ENCODE data around the gene JAG2. TPM values are rescaled to one million over a fixed set of nuclear protein-coding genes. Genes with fewer than 3 reads are reported as not detected.

The JAG2 gene
- total RNA-seq, 1 experiment from 2014 or later = 85.9 TPM

- peaks cover 73% of the 10 kb centered on the region for H3K79me2 ChIP-seq (ENCODE audit: insufficient read depth, low read length)
These were observed 3.4 kb downstream of the JAG2 start for GRCh38 chr14:105165134-105165704.

More at GRCh38 chr14:105165134-105165704, 3.4 kb downstream of the JAG2 start:
- no peak overlapping the region for H3K4me3 ChIP-seq (replicated peaks in 1 of 2; ENCODE audit: low read depth in 1 of 2, low read length in 2 of 2)
- BruUV-seq (replicated peaks) = no TSS peak
- no peaks in the 10 kb centered on the region for H3K27me3 ChIP-seq (ENCODE audit: insufficient read depth, low read length)
- no peaks in the 10 kb centered on the region for H3K9me3 ChIP-seq (ENCODE audit: control insufficient read depth in 1 of 2, insufficient read depth in 1 of 2, low read depth in 1 of 2, low read length in 2 of 2)
- peak overlapping the region; percentile 98 for H3K4me2 ChIP-seq (ENCODE audit: low read length)
- no peak overlapping the region for H2AFZ ChIP-seq (ENCODE audit: low read depth, low read length, poor library complexity, severe bottlenecking)
- ATAC-seq (peak; percentile 23), DNase-seq (ENCODE audit: low read depth, low spot score) (no peak)
- POLR2A ChIA-PET = interaction anchor here (1.6 kb wide), 1 partner anchor 26 kb away, joined by 3 read pairs; no protein-coding TSS in a partner anchor
- RAD21 ChIA-PET (ENCODE audit: low non-redundant PET in 1 of 2, low total read pairs in 2 of 2, uncharacterized antibody in 2 of 2, unreplicated experiment in 2 of 2) = interaction anchor here in 1 of 2 experiments (1.2 kb wide), 1 partner anchor 79 kb away, joined by 3 read pairs; no protein-coding TSS in a partner anchor
- no peaks in the 10 kb centered on the region; the same call in 1 of the 2 replicates for H4K20me1 ChIP-seq (ENCODE audit: insufficient read depth)
- H3K27ac ChIP-seq (ENCODE audit: low read depth, low read length) = peak overlapping the region; percentile 93
- CTCF ChIA-PET = no interaction called here
- TF ChIP-seq FOSL1 (IDR thresholded peaks at IDR 0.05; ENCODE audit: low read depth) = no peak
- TF ChIP-seq CTCF (IDR thresholded peaks at IDR 0.05 in 2 of 3, conservative IDR thresholded peaks at IDR 0.05 in 1 of 3; ENCODE audit: borderline replicate concordance in 1 of 3, insufficient read depth in 1 of 3, low read depth in 2 of 3, low read length in 2 of 3) = peak in 1 of 3 experiments; percentile 12; a peak in 1 of 6 replicates
- peaks cover 0 to 3% of the 10 kb centered on the region in 2 experiments; a peak in 1 of 4 replicates for H3K36me3 ChIP-seq (ENCODE audit: control insufficient read depth in 1 of 2, insufficient read depth in 2 of 2, low read length in 2 of 2)
- H3K9ac ChIP-seq (ENCODE audit: low read length) = peak overlapping the region; percentile 94
- no peaks in the 10 kb centered on the region for H3K9me2 ChIP-seq (ENCODE audit: insufficient read depth)
- H3K4me1 ChIP-seq (ENCODE audit: control insufficient read depth in 1 of 2, insufficient read depth in 2 of 2, low read length in 2 of 2) = peaks cover 41 to 63% of the 10 kb centered on the region in 2 experiments
- intact Hi-C loops (cut with micrococcal nuclease) = loop anchor here (10.0 kb wide), 1 partner anchor 190 kb away; the partner anchor contains the start of gene AHNAK2
